GM10248 (cell line): ENCODE data around the gene ELMO3.

Experiments
- CTCF ChIA-PET: fragments of 300-600 bp; sonication (Branson Sonifier 250); formaldehyde crosslinking; extraction: SDS; loops from one replicate; lab custom pipeline; 2021; ENCODE audit warnings: antibody characterized with exemption; lab: Yijun Ruan, JAX
- POLR2A ChIA-PET: fragments of 350-650 bp; sonication (Branson Sonifier 250); formaldehyde crosslinking; extraction: SDS; loops from one replicate; lab custom pipeline; 2020; ENCODE audit warnings: antibody characterized with exemption; lab: Yijun Ruan, JAX
- DNase-seq: peaks from one replicate; pipeline ENCODE4 v3.0.0; 2012; ENCODE audit errors: extremely low spot score
- TF ChIP-seq, protein P1 (sequence below): IDR thresholded peaks from 2 replicates; pipeline ENCODE4 v1.5.1; 2012; ENCODE audit warnings: mild to moderate bottlenecking, low read depth; ENCODE audit errors: extremely low read depth, missing control alignments, control extremely low read depth

The ELMO3 gene

DNA sequence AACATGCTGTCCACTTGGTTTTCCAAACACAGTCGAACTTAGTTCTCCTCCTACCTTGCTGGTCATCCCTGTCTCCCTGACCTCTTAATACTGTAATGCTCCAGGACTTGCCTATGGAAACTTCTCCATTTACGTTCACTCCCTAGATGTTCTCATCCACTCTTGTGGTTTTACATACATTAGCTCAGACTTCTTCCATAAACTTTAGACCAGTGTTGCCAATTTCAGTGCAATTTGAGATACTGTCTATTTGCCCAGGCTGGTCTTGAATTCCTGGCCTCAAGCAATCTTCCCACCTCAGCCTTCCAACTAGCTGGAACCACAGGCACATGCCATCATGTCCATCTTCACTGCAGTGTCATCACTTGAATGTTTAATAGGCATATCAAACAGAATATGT, 16.6 kb upstream of the ELMO3 start:
- no peak for DNase-seq
- CTCF ChIA-PET: interaction anchor here (1.1 to 3.5 kb wide), 7 partner anchors 8 to 228 kb away, joined by 4 to 19 read pairs (median 6); partner anchors contain the start of genes FBXL8, NOL3 and TRADD
- POLR2A ChIA-PET: interaction anchor here (0.7 kb wide), 1 partner anchor 347 kb away, joined by 7 read pairs; no protein-coding TSS in a partner anchor
- TF ChIP-seq, protein P1, sequence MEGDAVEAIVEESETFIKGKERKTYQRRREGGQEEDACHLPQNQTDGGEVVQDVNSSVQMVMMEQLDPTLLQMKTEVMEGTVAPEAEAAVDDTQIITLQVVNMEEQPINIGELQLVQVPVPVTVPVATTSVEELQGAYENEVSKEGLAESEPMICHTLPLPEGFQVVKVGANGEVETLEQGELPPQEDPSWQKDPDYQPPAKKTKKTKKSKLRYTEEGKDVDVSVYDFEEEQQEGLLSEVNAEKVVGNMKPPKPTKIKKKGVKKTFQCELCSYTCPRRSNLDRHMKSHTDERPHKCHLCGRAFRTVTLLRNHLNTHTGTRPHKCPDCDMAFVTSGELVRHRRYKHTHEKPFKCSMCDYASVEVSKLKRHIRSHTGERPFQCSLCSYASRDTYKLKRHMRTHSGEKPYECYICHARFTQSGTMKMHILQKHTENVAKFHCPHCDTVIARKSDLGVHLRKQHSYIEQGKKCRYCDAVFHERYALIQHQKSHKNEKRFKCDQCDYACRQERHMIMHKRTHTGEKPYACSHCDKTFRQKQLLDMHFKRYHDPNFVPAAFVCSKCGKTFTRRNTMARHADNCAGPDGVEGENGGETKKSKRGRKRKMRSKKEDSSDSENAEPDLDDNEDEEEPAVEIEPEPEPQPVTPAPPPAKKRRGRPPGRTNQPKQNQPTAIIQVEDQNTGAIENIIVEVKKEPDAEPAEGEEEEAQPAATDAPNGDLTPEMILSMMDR: no peak

- TF ChIP-seq, protein P1: no peak
- POLR2A ChIA-PET: no interaction called here
- CTCF ChIA-PET: interaction anchor here (1.5 to 3.5 kb wide), 6 partner anchors 9 to 229 kb away, joined by 6 to 19 read pairs (median 8); partner anchors contain the start of genes B3GNT9 and NOL3
- DNase-seq: no peak
Measured at GRCh38 chr16:67183284-67183626, 15.7 kb upstream of the ELMO3 start.

DNA sequence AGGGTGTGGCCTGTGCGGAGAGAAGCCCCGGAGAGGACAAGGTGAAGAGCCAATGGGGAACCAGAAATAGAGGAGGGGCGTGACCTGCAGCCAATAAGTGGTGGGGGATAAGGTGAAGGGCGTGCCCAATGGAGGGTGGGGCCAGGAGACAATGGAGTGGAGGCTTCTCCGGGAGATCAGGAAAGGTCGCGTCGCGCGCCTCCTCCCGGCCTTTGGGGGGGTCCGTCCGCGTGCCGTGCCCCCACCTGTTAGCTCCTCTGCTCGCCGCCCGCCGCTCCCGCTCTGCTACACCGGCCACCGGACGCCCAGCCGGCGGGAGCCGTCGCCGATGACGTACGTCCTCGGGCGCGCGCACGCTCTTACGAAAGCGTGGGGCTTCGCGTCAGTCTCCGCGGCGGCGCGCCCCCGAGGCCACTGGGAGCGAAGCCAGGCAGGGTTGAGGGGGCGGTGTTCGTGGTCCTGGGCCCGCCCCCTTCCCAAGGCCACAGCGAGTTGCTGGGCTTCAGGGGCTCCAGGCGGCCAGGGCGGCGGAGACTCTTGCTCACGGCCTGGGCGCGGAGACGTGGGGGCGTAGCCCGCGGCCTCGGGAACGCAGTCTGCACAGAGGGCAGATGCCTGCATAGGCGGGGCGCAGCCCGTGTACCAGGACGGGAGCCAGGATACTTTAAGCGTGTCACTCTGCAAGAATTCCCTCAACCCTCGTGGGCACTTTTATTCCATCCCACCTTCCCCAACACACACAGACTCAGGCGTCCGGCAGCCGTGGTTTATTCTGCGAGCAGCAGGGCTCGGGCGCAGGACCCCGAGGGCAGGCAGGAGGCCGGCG, 15.1 kb upstream of the ELMO3 start, which contains the start of gene MATCAP1:
TSS of gene MATCAP1 (minus strand) at position 337 of the 826 bp plus-strand sequence. CDS start 3,353 bp downstream, outside the sequence.
- peak; percentile 99 for DNase-seq
- ChIA-PET POLR2A (no interaction called here), CTCF (interaction anchor here (1.2 to 4.3 kb wide), 19 partner anchors 9 to 303 kb away, joined by 3 to 45 read pairs (median 7); partner anchors contain the start of genes B3GNT9, FHOD1, NOL3 and PDP2)
- TF ChIP-seq, protein P1: no peak

DNA sequence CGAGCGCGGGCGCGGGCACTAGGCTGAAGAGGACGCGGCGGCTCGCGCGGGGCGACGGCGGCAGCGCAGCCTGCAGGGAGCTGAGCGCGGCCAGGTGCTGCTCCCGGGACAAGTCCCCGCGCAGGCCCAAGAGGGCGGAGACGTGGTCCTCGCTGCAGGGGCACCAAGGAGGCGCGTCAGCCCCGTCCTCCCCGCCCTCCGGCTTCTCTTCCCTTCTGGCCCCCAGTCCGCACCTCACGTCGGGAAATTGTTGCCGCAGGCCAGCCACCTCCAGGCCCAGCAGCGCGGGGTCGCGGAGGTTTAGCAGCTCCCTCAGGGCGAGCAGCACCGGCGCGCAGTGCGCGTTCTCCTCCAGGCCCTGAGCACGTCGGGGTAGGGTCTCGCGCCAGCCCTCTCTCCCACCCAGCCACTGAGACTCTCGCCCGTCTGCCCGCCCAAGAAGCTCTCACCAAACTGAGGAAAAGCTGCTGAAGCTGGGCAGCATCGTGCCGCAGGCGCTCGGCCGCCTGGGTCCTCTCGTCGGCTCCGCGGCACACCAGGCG, 14.4 kb upstream of the ELMO3 start:
- no peak for DNase-seq
- POLR2A ChIA-PET: no interaction called here
- TF ChIP-seq, protein P1: no peak
- CTCF ChIA-PET: interaction anchor here (0.8 to 4.3 kb wide), 39 partner anchors 10 to 362 kb away, joined by 3 to 45 read pairs (median 5); partner anchors contain the start of genes B3GNT9, FHOD1, HSF4 and NOL3

GRCh38 chr16:67184995-67185650, 13.8 kb upstream of the ELMO3 start:
- POLR2A ChIA-PET: no interaction called here
- TF ChIP-seq, protein P1: peak; percentile 96
- peak; percentile 81 for DNase-seq
- CTCF ChIA-PET: interaction anchor here (0.6 to 4.3 kb wide), 44 partner anchors 10 to 362 kb away, joined by 3 to 45 read pairs (median 5); partner anchors contain the start of genes B3GNT9, FHOD1, HSF4 and NOL3
